Tibial nerve (tissue), 4 donors: Measurements from ENCODE around the gene CMTM5.

Experiments
- CTCF ChIP-seq, 5 experiments: fragments of 200-600 bp in 3 of 5; fragments of 450-650 bp in 2 of 5; sonication (generic) in 3 of 5; IDR thresholded peaks; one replicate each; pipeline ENCODE4 v1.5.1; 2016 to 2019; ENCODE audit warnings: antibody characterized with exemption in 5 of 5, mild to moderate bottlenecking in 3 of 5, moderate library complexity in 2 of 5
- EP300 ChIP-seq, 2 donors: sonication (generic); formaldehyde crosslinking; IDR thresholded peaks; one replicate each; pipeline ENCODE4 v1.6.1; 2017; ENCODE audit warnings: antibody characterized with exemption in 2 of 2, mild to moderate bottlenecking in 1 of 2
- POLR2A ChIP-seq, 2 donors: fragments of 450-650 bp; IDR thresholded peaks; one replicate each; pipeline ENCODE4 v1.6.1; 2017; ENCODE audit warnings: antibody characterized with exemption in 2 of 2, mild to moderate bottlenecking in 2 of 2, moderate library complexity in 2 of 2

DNA sequence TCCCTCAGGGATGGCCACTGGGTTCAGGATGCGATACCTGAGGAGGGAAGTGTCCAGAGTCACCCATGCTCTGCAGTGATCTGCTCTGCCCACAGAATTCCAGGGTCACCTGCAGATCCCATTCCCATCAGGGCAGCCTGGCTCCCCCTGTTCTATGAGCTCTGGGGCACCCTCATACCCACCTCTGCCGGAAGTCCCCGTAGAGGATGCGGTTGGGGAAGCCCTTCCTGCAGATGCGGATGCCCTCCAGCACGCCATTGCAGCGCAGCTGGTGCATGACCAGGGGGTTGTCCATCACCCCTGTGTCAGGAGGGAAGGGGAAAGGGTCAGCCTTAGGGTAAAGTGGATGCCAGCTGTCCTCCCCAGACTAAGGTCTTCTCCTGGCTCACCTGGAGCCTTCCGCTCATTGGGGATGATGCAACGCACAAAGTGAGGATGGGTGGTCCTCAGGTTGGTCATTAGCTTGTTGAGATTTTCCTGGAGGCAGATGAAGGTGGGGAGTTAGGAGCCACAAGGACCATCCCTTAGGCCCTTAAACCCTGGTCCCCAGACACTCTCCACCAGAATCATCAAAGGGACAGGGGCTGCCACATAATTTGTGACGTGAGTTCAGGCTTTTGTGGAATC is 20.0 kb downstream of the CMTM5 start:
- no peak for TF ChIP-seq CTCF (IDR thresholded peaks at IDR 0.05)
- no peak for TF ChIP-seq POLR2A (IDR thresholded peaks at IDR 0.05)
- TF ChIP-seq EP300 (IDR thresholded peaks at IDR 0.05) = no peak
